Neural crest cell (in vitro differentiated cells): ENCODE data around the gene CYP24A1. TPM values are rescaled to one million over a fixed set of nuclear protein-coding genes. Genes with fewer than 3 reads are reported as not detected.

Source experiments
- DNase-seq: peaks from one replicate; pipeline ENCODE4 v3.0.0; 2021; ENCODE audit warnings: low read depth, mixed read lengths, low spot score
- H3K27ac Mint-ChIP-seq: one replicate; pipeline ENCODE4 v1.8.0; 2021; ENCODE audit warnings: mild to moderate bottlenecking, mixed read lengths; ENCODE audit not compliant: unreplicated experiment
- H3K27me3 Mint-ChIP-seq: 2 replicates; pipeline ENCODE4 v1.8.0; 2021; ENCODE audit warnings: low read depth, mild to moderate bottlenecking, mixed read lengths
- H3K36me3 Mint-ChIP-seq: 2 replicates; pipeline ENCODE4 v1.8.0; 2021; ENCODE audit warnings: low read depth, mild to moderate bottlenecking, mixed read lengths
- H3K4me1 Mint-ChIP-seq: 2 replicates; pipeline ENCODE4 v1.8.0; 2021; ENCODE audit warnings: mixed read lengths
- H3K4me3 Mint-ChIP-seq: one replicate; pipeline ENCODE4 v1.8.0; 2021; ENCODE audit warnings: mild to moderate bottlenecking, mixed read lengths
- H3K9me3 Mint-ChIP-seq: 2 replicates; pipeline ENCODE4 v1.8.0; 2021; ENCODE audit warnings: mixed read lengths
- total RNA-seq: library from RNA; stranded (reverse); gene quantifications from 2 replicates; pipeline ENCODE4 v1.2.1, GENCODE V29; 2021
- TF ChIP-seq, protein P1 (sequence below): fragments of 200-600 bp; sonication (generic); conservative IDR thresholded peaks from 2 replicates; pipeline ENCODE4 v1.5.0; 2021; ENCODE audit warnings: antibody characterized with exemption, mild to moderate bottlenecking

Gene CYP24A1
- total RNA-seq, 1 donor from 2014 or later: 0.93 TPM

DNA sequence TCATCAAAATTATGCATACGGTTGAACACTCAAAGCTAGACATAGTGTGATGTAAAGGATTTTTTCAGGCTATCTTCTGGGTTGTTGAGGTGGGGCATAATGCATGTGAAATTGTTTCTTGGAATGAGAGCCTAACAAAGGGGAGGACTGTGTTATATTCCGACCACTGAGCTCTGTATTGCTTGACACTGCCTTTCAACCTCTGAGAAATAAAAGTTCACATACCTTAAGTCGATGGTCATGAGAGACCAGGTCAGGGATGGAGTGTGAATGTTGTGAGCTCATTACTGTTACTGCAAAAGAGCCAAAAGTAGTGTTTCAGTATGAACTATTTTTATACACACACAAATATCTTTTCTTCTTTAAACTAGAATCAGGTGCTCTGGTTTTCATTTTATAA is 39.1 kb upstream of the CYP24A1 start:
- H3K9me3 Mint-ChIP-seq: no peaks in the 10 kb centered on the region
- H3K4me1 Mint-ChIP-seq: peaks cover 24% of the 10 kb centered on the region
- DNase-seq: no peak
- H3K4me3 Mint-ChIP-seq: no peak overlapping the region
- TF ChIP-seq, protein P1, sequence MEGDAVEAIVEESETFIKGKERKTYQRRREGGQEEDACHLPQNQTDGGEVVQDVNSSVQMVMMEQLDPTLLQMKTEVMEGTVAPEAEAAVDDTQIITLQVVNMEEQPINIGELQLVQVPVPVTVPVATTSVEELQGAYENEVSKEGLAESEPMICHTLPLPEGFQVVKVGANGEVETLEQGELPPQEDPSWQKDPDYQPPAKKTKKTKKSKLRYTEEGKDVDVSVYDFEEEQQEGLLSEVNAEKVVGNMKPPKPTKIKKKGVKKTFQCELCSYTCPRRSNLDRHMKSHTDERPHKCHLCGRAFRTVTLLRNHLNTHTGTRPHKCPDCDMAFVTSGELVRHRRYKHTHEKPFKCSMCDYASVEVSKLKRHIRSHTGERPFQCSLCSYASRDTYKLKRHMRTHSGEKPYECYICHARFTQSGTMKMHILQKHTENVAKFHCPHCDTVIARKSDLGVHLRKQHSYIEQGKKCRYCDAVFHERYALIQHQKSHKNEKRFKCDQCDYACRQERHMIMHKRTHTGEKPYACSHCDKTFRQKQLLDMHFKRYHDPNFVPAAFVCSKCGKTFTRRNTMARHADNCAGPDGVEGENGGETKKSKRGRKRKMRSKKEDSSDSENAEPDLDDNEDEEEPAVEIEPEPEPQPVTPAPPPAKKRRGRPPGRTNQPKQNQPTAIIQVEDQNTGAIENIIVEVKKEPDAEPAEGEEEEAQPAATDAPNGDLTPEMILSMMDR: no peak
- peaks cover 15% of the 10 kb centered on the region for H3K36me3 Mint-ChIP-seq
- H3K27me3 Mint-ChIP-seq: no peaks in the 10 kb centered on the region
- no peak overlapping the region for H3K27ac Mint-ChIP-seq

DNA sequence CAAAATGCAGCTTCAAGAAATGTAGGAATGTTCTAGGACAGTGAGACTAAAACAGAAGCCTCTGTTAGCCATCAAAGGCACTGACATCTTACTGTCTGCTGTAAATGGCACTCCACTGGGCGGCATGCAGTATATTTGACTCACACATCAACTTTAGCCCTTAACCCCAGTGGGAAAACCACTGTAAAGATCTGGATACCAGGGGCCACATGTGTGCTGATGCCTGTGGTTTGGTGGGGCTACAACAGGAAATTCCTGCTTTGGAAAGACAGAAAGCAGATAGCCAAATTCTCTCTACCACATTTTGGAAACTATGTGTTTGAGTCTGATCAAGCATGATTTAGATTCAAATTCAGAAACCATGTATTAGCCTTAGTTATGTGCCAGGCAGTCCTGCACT is 38.4 kb upstream of the CYP24A1 start:
- Mint-ChIP-seq H3K4me1 (peaks cover 28% of the 10 kb centered on the region), H3K27ac (no peak overlapping the region), H3K9me3 (no peaks in the 10 kb centered on the region), H3K36me3 (peaks cover 13% of the 10 kb centered on the region), H3K4me3 (no peak overlapping the region), H3K27me3 (no peaks in the 10 kb centered on the region)
- no peak for DNase-seq
- TF ChIP-seq, protein P1: no peak

DNA sequence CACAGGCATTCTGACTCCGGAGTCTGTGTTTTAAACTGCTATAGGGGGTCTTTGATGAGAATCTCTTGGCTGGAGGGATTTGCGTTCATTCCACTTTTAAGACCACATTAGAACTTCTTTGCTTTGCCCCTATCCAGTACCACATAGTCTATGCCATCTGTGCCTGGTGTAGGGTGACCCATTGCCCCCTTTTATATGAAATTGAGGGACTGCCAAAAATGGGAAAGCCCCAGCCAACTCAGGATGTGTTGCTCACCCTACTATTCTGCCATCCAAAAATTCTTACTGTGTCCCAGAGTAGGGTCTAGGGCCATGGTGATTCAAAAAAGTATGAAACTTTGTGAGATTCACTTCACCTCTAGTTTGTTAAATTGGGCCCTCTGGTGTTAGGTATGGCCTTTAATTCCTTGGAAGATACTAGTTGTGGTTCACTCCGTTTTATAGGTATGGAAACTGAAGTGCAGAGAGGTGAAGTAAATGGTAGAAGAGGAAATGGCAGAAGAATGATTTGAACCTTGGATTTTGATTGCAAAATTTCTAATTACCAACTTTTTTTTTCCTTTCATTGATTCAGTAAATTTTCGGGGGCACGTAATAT is 35.5 kb upstream of the CYP24A1 start:
- H3K9me3 Mint-ChIP-seq: no peaks in the 10 kb centered on the region
- no peak for DNase-seq
- no peaks in the 10 kb centered on the region for H3K27me3 Mint-ChIP-seq
- TF ChIP-seq, protein P1: no peak
- peak overlapping the region; percentile 87 for H3K4me3 Mint-ChIP-seq
- peaks cover 28% of the 10 kb centered on the region for H3K4me1 Mint-ChIP-seq
- H3K36me3 Mint-ChIP-seq: peaks cover 5% of the 10 kb centered on the region
- H3K27ac Mint-ChIP-seq: no peak overlapping the region

DNA sequence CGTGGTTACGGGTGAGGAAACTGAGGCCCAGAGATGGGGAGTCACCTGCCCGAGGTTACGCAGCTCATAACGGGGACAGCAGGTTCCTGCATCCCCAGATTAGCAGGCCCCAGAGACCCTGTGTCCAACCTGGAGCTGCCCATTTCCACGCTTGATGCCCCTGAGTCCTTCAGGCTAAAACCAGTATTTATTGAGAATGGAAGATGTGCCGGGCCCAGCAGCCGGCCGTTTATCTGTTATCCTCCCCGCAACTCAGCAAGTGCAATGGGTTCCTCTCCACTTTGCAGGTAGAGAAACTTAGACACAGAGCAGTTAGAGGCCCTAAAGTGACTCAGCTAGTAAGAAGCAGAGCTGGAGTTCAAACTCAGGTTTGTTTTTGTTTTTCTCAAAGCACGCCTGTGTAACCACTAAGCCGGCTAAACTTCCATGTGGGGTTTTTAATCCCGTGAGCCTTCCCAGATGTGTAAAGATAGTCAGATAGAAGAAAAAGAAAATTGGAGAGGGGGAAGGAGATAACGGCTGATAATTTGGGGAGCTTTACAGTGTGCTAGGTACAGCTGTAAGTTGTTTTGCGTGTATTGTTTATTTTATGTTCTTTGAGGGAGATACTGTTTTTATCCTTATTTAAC is 34.9 kb upstream of the CYP24A1 start:
- Mint-ChIP-seq H3K36me3 (peaks cover 5% of the 10 kb centered on the region), H3K9me3 (no peaks in the 10 kb centered on the region), H3K4me1 (peaks cover 28% of the 10 kb centered on the region), H3K27ac (peak overlapping the region; percentile 85), H3K27me3 (no peaks in the 10 kb centered on the region), H3K4me3 (peak overlapping the region; percentile 87)
- DNase-seq: no peak
- TF ChIP-seq, protein P1: no peak

DNA sequence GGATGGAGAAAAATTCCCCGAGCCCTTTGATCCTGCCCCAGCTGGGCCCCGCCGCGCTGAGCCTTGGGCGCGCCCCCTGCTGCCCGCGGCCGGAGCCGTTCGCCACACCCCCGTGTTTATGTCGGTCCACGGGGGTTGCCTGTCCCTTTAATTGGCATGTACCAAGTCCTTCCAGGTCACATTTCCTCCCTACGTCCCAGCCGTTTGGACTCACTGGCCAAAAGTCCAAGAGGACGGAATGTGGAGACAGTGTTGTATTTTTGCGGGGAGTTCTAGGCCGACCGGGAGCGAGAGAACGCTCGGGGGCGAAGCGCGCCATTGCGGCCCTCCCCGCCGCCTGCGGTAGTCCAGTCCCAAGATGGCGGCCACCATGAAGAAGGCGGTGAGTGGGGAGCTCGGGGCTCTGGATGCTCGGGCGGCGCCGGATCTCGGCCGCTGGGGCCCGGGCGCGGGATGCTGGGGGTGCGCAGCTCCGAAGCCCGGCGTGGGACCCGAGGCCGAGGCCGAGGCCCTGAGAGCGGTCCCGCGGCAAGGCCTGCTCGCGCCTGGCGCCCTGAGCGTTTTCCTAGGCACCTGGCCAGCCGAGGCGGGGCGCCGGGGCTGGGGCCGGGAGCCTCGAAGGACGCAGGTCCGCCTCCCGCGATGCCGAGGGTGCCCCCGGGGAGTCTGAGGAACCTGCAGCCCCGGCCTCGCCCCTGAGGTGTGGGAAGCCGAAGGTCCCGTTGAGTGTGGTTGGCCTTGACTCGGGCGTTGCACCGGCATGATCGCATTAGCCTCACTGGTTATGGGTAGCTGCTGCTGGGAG is 34.2 kb upstream of the CYP24A1 start, which contains the start of gene PFDN4:
Gene PFDN4, plus strand, starts transcription at position 345 of the 805 bp plus-strand sequence. Its CDS starts 14 bp downstream, at position 359.
- Mint-ChIP-seq H3K27me3 (no peaks in the 10 kb centered on the region), H3K4me3 (peak within 1 kb of the TSS; percentile 95), H3K27ac (peak within 1 kb of the TSS; percentile 100), H3K36me3 (peaks cover 5% of the 10 kb centered on the region), H3K4me1 (peaks cover 28% of the 10 kb centered on the region), H3K9me3 (no peaks in the 10 kb centered on the region)
- TF ChIP-seq, protein P1: peak; percentile 80
- DNase-seq: peak; percentile 81
